CD14-positive monocyte (primary cell): ENCODE measurements around the gene CDH13. TPM values are rescaled to one million over a fixed set of nuclear protein-coding genes. Genes with fewer than 3 reads are reported as not detected.

Source experiments
- DNase-seq, 3 donors: peaks; one replicate each; pipeline ENCODE4 v3.0.0-alpha.2; 2011 to 2022
- H2AFZ ChIP-seq: 2 replicates; pipeline ENCODE4 v1.6.0; 2012; ENCODE audit warnings: mild to moderate bottlenecking, low read depth, low read length, inconsistent platforms; ENCODE audit not compliant: insufficient read depth, poor library complexity, severe bottlenecking
- H3K27ac ChIP-seq, 2 donors: 1 replicate in 1 of 2; 2 replicates in 1 of 2; pipeline ENCODE4 v1.5.1; 2012 to 2013; ENCODE audit warnings: low read length in 2 of 2, control low read depth in 1 of 2, inconsistent platforms in 1 of 2, low read depth in 1 of 2, mild to moderate bottlenecking in 1 of 2
- H3K27me3 ChIP-seq, 2 donors: one replicate each; pipeline versions ENCODE4 v1.6.0 to v1.6.1; 2011 to 2013; ENCODE audit warnings: low read length in 2 of 2; ENCODE audit not compliant: control insufficient read depth in 2 of 2, insufficient read depth in 2 of 2
- H3K36me3 ChIP-seq, 2 donors: replicated peaks in 1 of 2; 1 replicate in 1 of 2; 2 replicates in 1 of 2; pipeline versions ENCODE4 v1.5.1 to v1.6.1; 2012 to 2013; ENCODE audit warnings: low read length in 2 of 2, control low read depth in 1 of 2, inconsistent platforms in 1 of 2, mild to moderate bottlenecking in 1 of 2; ENCODE audit not compliant: insufficient read depth in 2 of 2, control insufficient read depth in 1 of 2
- H3K4me1 ChIP-seq, 2 donors: 1 replicate in 1 of 2; 2 replicates in 1 of 2; pipeline versions ENCODE4 v1.5.1 to v1.6.1; 2012 to 2013; ENCODE audit warnings: low read length in 2 of 2, control low read depth in 1 of 2, inconsistent platforms in 1 of 2, mild to moderate bottlenecking in 1 of 2, moderate library complexity in 1 of 2; ENCODE audit not compliant: insufficient read depth in 2 of 2, control insufficient read depth in 1 of 2
- H3K4me2 ChIP-seq: replicated peaks from 2 replicates; pipeline ENCODE3; 2012; ENCODE audit warnings: low read length, moderate library complexity, mild to moderate bottlenecking; ENCODE audit not compliant: poor library complexity, severe bottlenecking; ENCODE audit errors: extremely low read depth
- H3K4me3 ChIP-seq, 3 experiments: fragments of 200-600 bp in 1 of 3; sonication (generic) in 1 of 3; replicated peaks in 1 of 3; 1 replicate in 2 of 3; 2 replicates in 1 of 3; pipeline ENCODE4 v1.5.1; 2011 to 2013; ENCODE audit warnings: low read length in 3 of 3, mild to moderate bottlenecking in 3 of 3, control low read depth in 2 of 3, low read depth in 2 of 3, inconsistent platforms in 1 of 3, moderate library complexity in 1 of 3
- H3K79me2 ChIP-seq: 2 replicates; pipeline ENCODE4 v1.6.0; 2012; ENCODE audit warnings: mild to moderate bottlenecking, control low read depth, inconsistent platforms, low read length, moderate library complexity; ENCODE audit not compliant: insufficient read depth
- H3K9ac ChIP-seq: 2 replicates; pipeline ENCODE4 v1.6.0; 2017; ENCODE audit warnings: low read length, mild to moderate bottlenecking; ENCODE audit not compliant: insufficient read depth, poor library complexity, severe bottlenecking
- H3K9me3 ChIP-seq, 2 donors: replicated peaks in 1 of 2; 1 replicate in 1 of 2; 2 replicates in 1 of 2; pipeline versions ENCODE4 v1.5.1 to v1.6.1; 2012 to 2013; ENCODE audit warnings: low read length in 2 of 2, control low read depth in 1 of 2; ENCODE audit not compliant: control insufficient read depth in 1 of 2, insufficient read depth in 1 of 2
- H4K20me1 ChIP-seq: 2 replicates; pipeline ENCODE4 v1.6.0; 2012; ENCODE audit warnings: mild to moderate bottlenecking, low read length, control low read depth, moderate library complexity; ENCODE audit not compliant: insufficient read depth
- H3K27ac Mint-ChIP-seq, 7 donors: one replicate each; pipeline ENCODE4 v1.8.0; 2020; ENCODE audit warnings: mild to moderate bottlenecking in 7 of 7, mixed read lengths in 7 of 7, moderate library complexity in 6 of 7, inconsistent platforms in 2 of 7
- H3K27me3 Mint-ChIP-seq, 3 donors: one replicate each; pipeline ENCODE4 v1.8.0; 2021 to 2022; ENCODE audit warnings: low read depth in 3 of 3, mild to moderate bottlenecking in 3 of 3, mixed read lengths in 3 of 3, moderate library complexity in 3 of 3, inconsistent platforms in 1 of 3
- H3K36me3 Mint-ChIP-seq, 2 donors: one replicate each; pipeline ENCODE4 v1.8.0; 2020; ENCODE audit warnings: mixed read lengths in 2 of 2, inconsistent platforms in 1 of 2, mild to moderate bottlenecking in 1 of 2
- H3K4me1 Mint-ChIP-seq: one replicate; pipeline ENCODE4 v1.8.0; 2020; ENCODE audit warnings: mild to moderate bottlenecking, mixed read lengths
- H3K4me3 Mint-ChIP-seq, 2 donors: one replicate each; pipeline ENCODE4 v1.8.0; 2020; ENCODE audit warnings: mild to moderate bottlenecking in 2 of 2, mixed read lengths in 2 of 2, moderate library complexity in 1 of 2
- H3K9me3 Mint-ChIP-seq, 7 donors: one replicate each; pipeline ENCODE4 v1.8.0; 2020 to 2022; ENCODE audit warnings: mixed read lengths in 7 of 7, mild to moderate bottlenecking in 6 of 7, moderate library complexity in 6 of 7, inconsistent platforms in 2 of 7
- WGBS: methylation state at CpG from one replicate; pipeline ENCODE4 v1.1.5; 2013; ENCODE audit warnings: missing lambda C conversion rate; ENCODE audit not compliant: insufficient coverage; 5-methylcytosine and 5-hydroxymethylcytosine counted together
- intact Hi-C, 2 donors: fragments of 100-400 bp; cut with micrococcal nuclease; formaldehyde crosslinking; loops; one replicate each; pipeline versions ENCODE4 v1.15.0 to v1.15.1; 2023
- polyA plus RNA-seq, 3 donors: library from polyadenylated mRNA; depleted of rRNA in 1 of 3; unstranded in 2 of 3; stranded (reverse) in 1 of 3; fragments of 300-500 nt in 2 of 3; fragments of >200 nt in 1 of 3; fragmentation: Illumina TruSeq in 2 of 3; gene quantifications; 1 replicate in 2 of 3; 2 replicates in 1 of 3; pipeline ENCODE4 v1.2.3, GENCODE V29; 2012 to 2021
- TF ChIP-seq, protein P1 (sequence below): fragments of 200-600 bp; IDR thresholded peaks from one replicate; pipeline ENCODE4 v1.8.0; 2022; ENCODE audit warnings: antibody characterized with exemption, mild to moderate bottlenecking

CDH13 gene
- polyA plus RNA-seq, 3 donors: 0.13 to 0.19 TPM; not detected in 1

DNA sequence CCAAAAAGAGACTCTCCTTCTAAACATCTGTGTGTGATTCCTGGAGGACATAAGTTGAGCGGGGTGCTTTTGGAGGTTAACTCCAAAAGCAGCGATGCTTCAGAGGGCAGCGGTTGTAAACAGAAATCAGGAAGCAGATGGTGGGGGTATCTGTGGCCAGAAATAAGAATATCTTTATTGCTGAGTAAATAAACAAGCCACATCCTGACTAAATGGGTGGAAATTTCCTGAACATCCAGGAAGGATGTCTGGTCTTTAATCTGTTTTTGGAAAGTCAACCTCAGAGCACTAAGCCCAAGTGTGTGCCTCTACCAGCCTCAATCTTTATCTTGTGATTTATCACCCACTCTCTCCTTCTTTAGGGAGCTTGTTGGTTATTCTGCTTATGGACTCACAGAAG is 123.3 kb downstream of the CDH13 start:
- Mint-ChIP-seq H3K9me3 (no peaks in the 10 kb centered on the region), H3K27me3 (peaks cover 0 to 3% (median 2%) of the 10 kb centered on the region in 3 donors), H3K36me3 (no peaks in the 10 kb centered on the region), H3K4me3 (no peak overlapping the region), H3K27ac (no peak overlapping the region), H3K4me1 (no peaks in the 10 kb centered on the region)
- Histone ChIP-seq H3K27me3 (peaks cover 0 to 2% of the 10 kb centered on the region in 2 donors), H3K36me3 (no peaks in the 10 kb centered on the region), H3K9ac (no peak overlapping the region), H3K79me2 (no peaks in the 10 kb centered on the region), H4K20me1 (no peaks in the 10 kb centered on the region), H3K27ac (no peak overlapping the region), H3K9me3 (no peaks in the 10 kb centered on the region), H3K4me2 (no peak overlapping the region), H3K4me1 (no peaks in the 10 kb centered on the region), H2AFZ (no peak overlapping the region), H3K4me3 (no peak overlapping the region)
- TF ChIP-seq, protein P1, sequence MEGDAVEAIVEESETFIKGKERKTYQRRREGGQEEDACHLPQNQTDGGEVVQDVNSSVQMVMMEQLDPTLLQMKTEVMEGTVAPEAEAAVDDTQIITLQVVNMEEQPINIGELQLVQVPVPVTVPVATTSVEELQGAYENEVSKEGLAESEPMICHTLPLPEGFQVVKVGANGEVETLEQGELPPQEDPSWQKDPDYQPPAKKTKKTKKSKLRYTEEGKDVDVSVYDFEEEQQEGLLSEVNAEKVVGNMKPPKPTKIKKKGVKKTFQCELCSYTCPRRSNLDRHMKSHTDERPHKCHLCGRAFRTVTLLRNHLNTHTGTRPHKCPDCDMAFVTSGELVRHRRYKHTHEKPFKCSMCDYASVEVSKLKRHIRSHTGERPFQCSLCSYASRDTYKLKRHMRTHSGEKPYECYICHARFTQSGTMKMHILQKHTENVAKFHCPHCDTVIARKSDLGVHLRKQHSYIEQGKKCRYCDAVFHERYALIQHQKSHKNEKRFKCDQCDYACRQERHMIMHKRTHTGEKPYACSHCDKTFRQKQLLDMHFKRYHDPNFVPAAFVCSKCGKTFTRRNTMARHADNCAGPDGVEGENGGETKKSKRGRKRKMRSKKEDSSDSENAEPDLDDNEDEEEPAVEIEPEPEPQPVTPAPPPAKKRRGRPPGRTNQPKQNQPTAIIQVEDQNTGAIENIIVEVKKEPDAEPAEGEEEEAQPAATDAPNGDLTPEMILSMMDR: no peak
- WGBS: no CpG with 5 or more reads among the region's 3 CpGs
- DNase-seq: no peak
- intact Hi-C loops: no loop called here

- Mint-ChIP-seq H3K4me3 (no peak overlapping the region), H3K27me3 (peaks cover 0 to 3% (median 2%) of the 10 kb centered on the region in 3 donors)
- WGBS: no CpG with 5 or more reads among the region's 2 CpGs
Observed at GRCh38 chr16:82751020-82751419, 124.3 kb downstream of the CDH13 start.

More at GRCh38 chr16:82751020-82751419, 124.3 kb downstream of the CDH13 start:
- H3K27me3 ChIP-seq: peaks cover 0 to 2% of the 10 kb centered on the region in 2 donors
- no peak overlapping the region for H3K9ac ChIP-seq
- Mint-ChIP-seq H3K36me3 (no peaks in the 10 kb centered on the region), H3K9me3 (no peaks in the 10 kb centered on the region), H3K4me1 (no peaks in the 10 kb centered on the region), H3K27ac (no peak overlapping the region)
- H3K4me1 ChIP-seq: no peaks in the 10 kb centered on the region
- H3K79me2 ChIP-seq: no peaks in the 10 kb centered on the region
- no peaks in the 10 kb centered on the region for H3K9me3 ChIP-seq
- H3K4me3 ChIP-seq: no peak overlapping the region
- no peaks in the 10 kb centered on the region for H3K36me3 ChIP-seq
- no peak overlapping the region for H3K27ac ChIP-seq
- TF ChIP-seq, protein P1: no peak
- DNase-seq: no peak
- intact Hi-C loops: no loop called here
- H3K4me2 ChIP-seq: no peak overlapping the region
- H4K20me1 ChIP-seq: no peaks in the 10 kb centered on the region
- H2AFZ ChIP-seq: no peak overlapping the region
